Peyer's patch (tissue), 4 donors: ENCODE measurements around the gene RPAIN. TPM values are rescaled to one million over a fixed set of nuclear protein-coding genes. Genes with fewer than 3 reads are reported as not detected.

Source experiments
- DNase-seq, 3 donors: peaks; one replicate each; pipeline ENCODE4 v3.0.0-alpha.2; 2017 to 2019
- H3K27ac ChIP-seq, 4 donors: fragments of 200-600 bp; sonication (generic); one replicate each; pipeline ENCODE4 v1.5.1; 2016 to 2019
- H3K27me3 ChIP-seq, 2 donors: fragments of 200-600 bp; sonication (generic); one replicate each; pipeline ENCODE4 v1.5.1; 2019
- H3K36me3 ChIP-seq, 3 donors: fragments of 200-600 bp; sonication (generic); one replicate each; pipeline ENCODE4 v1.5.1; 2016 to 2019
- H3K4me1 ChIP-seq, 4 donors: fragments of 200-600 bp; sonication (generic); one replicate each; pipeline ENCODE4 v1.5.1; 2016 to 2019
- H3K4me3 ChIP-seq, 4 donors: fragments of 200-600 bp; sonication (generic); 1 replicate in 3 of 4; 2 replicates in 1 of 4; pipeline ENCODE4 v1.5.1; 2016 to 2019; ENCODE audit warnings: mild to moderate bottlenecking in 1 of 4
- H3K9me3 ChIP-seq, 4 donors: fragments of 200-600 bp; sonication (generic); one replicate each; pipeline ENCODE4 v1.5.1; 2016 to 2019; ENCODE audit warnings: mild to moderate bottlenecking in 1 of 4
- CTCF ChIP-seq, 6 experiments: fragments of 450-650 bp in 4 of 6; fragments of 200-600 bp in 2 of 6; sonication (generic) in 1 of 6; IDR thresholded peaks; one replicate each; pipeline ENCODE4 v1.5.1; 2017 to 2019; ENCODE audit warnings: antibody characterized with exemption in 6 of 6, mild to moderate bottlenecking in 3 of 6, moderate library complexity in 1 of 6
- POLR2A ChIP-seq, 2 donors: fragments of 450-650 bp; IDR thresholded peaks; one replicate each; pipeline ENCODE4 v1.5.1; 2017; ENCODE audit warnings: antibody characterized with exemption in 2 of 2, mild to moderate bottlenecking in 2 of 2, moderate library complexity in 2 of 2
- total RNA-seq, 4 donors: library from RNA; depleted of rRNA; stranded (reverse); fragments of >200 nt; gene quantifications; one replicate each; pipeline ENCODE4 v1.1.0, GENCODE V29; 2016

RPAIN gene
- total RNA-seq, 4 donors from 2014 or later = 27.8 to 96.6 (median 49.6) TPM

- H3K36me3 ChIP-seq = peaks cover 0 to 99% (median 0%) of the 10 kb centered on the region in 3 donors
- TF ChIP-seq POLR2A (IDR thresholded peaks at IDR 0.05) (no peak), CTCF (IDR thresholded peaks at IDR 0.05) (no peak)
Measured at GRCh38 chr17:5380491-5381135, 39.4 kb upstream of the RPAIN start.

GRCh38 chr17:5381542-5381941, 38.4 kb upstream of the RPAIN start:
- no peak for TF ChIP-seq POLR2A (IDR thresholded peaks at IDR 0.05)
- TF ChIP-seq CTCF (IDR thresholded peaks at IDR 0.05) = no peak
- Histone ChIP-seq H3K36me3 (peaks cover 0 to 99% (median 0%) of the 10 kb centered on the region in 3 donors), H3K4me1 (no peaks in the 10 kb centered on the region), H3K9me3 (no peaks in the 10 kb centered on the region), H3K27me3 (no peaks in the 10 kb centered on the region), H3K4me3 (no peak overlapping the region), H3K27ac (no peak overlapping the region)
- DNase-seq = no peak

More at GRCh38 chr17:5380491-5381135, 39.4 kb upstream of the RPAIN start:
- H3K9me3 ChIP-seq = no peaks in the 10 kb centered on the region
- H3K27ac ChIP-seq = no peak overlapping the region
- no peaks in the 10 kb centered on the region for H3K4me1 ChIP-seq
- DNase-seq = no peak
- no peak overlapping the region for H3K4me3 ChIP-seq
- H3K27me3 ChIP-seq = no peaks in the 10 kb centered on the region

GRCh38 chr17:5391678-5392077, 28.3 kb upstream of the RPAIN start:
- H3K36me3 ChIP-seq = peaks cover 0 to 98% (median 0%) of the 10 kb centered on the region in 3 donors
- no peak for DNase-seq
- H3K27me3 ChIP-seq = no peaks in the 10 kb centered on the region
- no peaks in the 10 kb centered on the region for H3K4me1 ChIP-seq
- no peak overlapping the region for H3K27ac ChIP-seq
- no peaks in the 10 kb centered on the region for H3K9me3 ChIP-seq
- no peak overlapping the region for H3K4me3 ChIP-seq
- TF ChIP-seq CTCF (IDR thresholded peaks at IDR 0.05) (no peak), POLR2A (IDR thresholded peaks at IDR 0.05) (no peak)

GRCh38 chr17:5396612-5397011, 23.4 kb upstream of the RPAIN start:
- DNase-seq = no peak
- TF ChIP-seq POLR2A (IDR thresholded peaks at IDR 0.05) (no peak), CTCF (IDR thresholded peaks at IDR 0.05) (no peak)
- no peaks in the 10 kb centered on the region for H3K4me1 ChIP-seq
- H3K36me3 ChIP-seq = peaks cover 0 to 97% (median 0%) of the 10 kb centered on the region in 3 donors
- no peak overlapping the region for H3K4me3 ChIP-seq
- no peaks in the 10 kb centered on the region for H3K27me3 ChIP-seq
- no peak overlapping the region for H3K27ac ChIP-seq
- H3K9me3 ChIP-seq = no peaks in the 10 kb centered on the region

GRCh38 chr17:5399767-5400166, 20.2 kb upstream of the RPAIN start:
- no peak overlapping the region for H3K4me3 ChIP-seq
- TF ChIP-seq CTCF (IDR thresholded peaks at IDR 0.05) (no peak), POLR2A (IDR thresholded peaks at IDR 0.05) (no peak)

More at GRCh38 chr17:5399767-5400166, 20.2 kb upstream of the RPAIN start:
- no peaks in the 10 kb centered on the region for H3K27me3 ChIP-seq
- peaks cover 0 to 97% (median 0%) of the 10 kb centered on the region in 3 donors for H3K36me3 ChIP-seq
- no peaks in the 10 kb centered on the region for H3K4me1 ChIP-seq
- DNase-seq = no peak
- H3K27ac ChIP-seq = no peak overlapping the region
- H3K9me3 ChIP-seq = no peaks in the 10 kb centered on the region
